COLO829 (cell line): ENCODE data around the gene BCAR3.
A peak's percentile ranks its signal among the peaks of the same experiment; 100 is the strongest.

ENCODE experiments used
- DNase-seq: peaks from one replicate; pipeline ENCODE4 v3.0.0; 2012; ENCODE audit warnings: low spot score

The BCAR3 gene

GRCh38 chr1:93615582-93616150 is 66.0 kb downstream of the BCAR3 start:
- no peak for DNase-seq

GRCh38 chr1:93614986-93615581 is 66.6 kb downstream of the BCAR3 start:
- no peak for DNase-seq

- no peak for DNase-seq
Measured at GRCh38 chr1:93614541-93614940, 67.1 kb downstream of the BCAR3 start.

GRCh38 chr1:93613898-93614297 is 67.7 kb downstream of the BCAR3 start:
- DNase-seq: no peak

- DNase-seq: no peak
Measured at GRCh38 chr1:93612510-93612909, 69.1 kb downstream of the BCAR3 start.

- DNase-seq: no peak
Measured at GRCh38 chr1:93611668-93612067, 70.0 kb downstream of the BCAR3 start.

- no peak for DNase-seq
Measured at GRCh38 chr1:93609536-93609935, 72.1 kb downstream of the BCAR3 start.

GRCh38 chr1:93608187-93609109 is 73.2 kb downstream of the BCAR3 start:
- no peak for DNase-seq

- DNase-seq: no peak
Measured at GRCh38 chr1:93607814-93608186, 73.8 kb downstream of the BCAR3 start.

GRCh38 chr1:93605812-93606512 is 75.7 kb downstream of the BCAR3 start:
- DNase-seq: no peak

- DNase-seq: no peak
Measured at GRCh38 chr1:93605026-93605568, 76.5 kb downstream of the BCAR3 start.

- no peak for DNase-seq
Measured at GRCh38 chr1:93604411-93604810, 77.2 kb downstream of the BCAR3 start.

- DNase-seq: no peak
Measured at GRCh38 chr1:93603601-93604000, 78.0 kb downstream of the BCAR3 start.

- DNase-seq: no peak
Measured at GRCh38 chr1:93603106-93603505, 78.5 kb downstream of the BCAR3 start.

GRCh38 chr1:93602101-93602500 is 79.5 kb downstream of the BCAR3 start:
- DNase-seq: no peak

GRCh38 chr1:93601686-93602085 is 80.0 kb downstream of the BCAR3 start:
- DNase-seq: peak; percentile 45

GRCh38 chr1:93600663-93601062 is 81.0 kb downstream of the BCAR3 start:
- DNase-seq: no peak

GRCh38 chr1:93599479-93599878 is 82.2 kb downstream of the BCAR3 start:
- no peak for DNase-seq

GRCh38 chr1:93598861-93599439 is 82.7 kb downstream of the BCAR3 start:
- no peak for DNase-seq

- DNase-seq: no peak
Measured at GRCh38 chr1:93598396-93598795, 83.2 kb downstream of the BCAR3 start.

GRCh38 chr1:93597709-93598108 is 83.9 kb downstream of the BCAR3 start:
- DNase-seq: no peak
